Liver (tissue), 9 donors: Measurements from ENCODE around the gene VPS52. TPM values are rescaled to one million over a fixed set of nuclear protein-coding genes. Genes with fewer than 3 reads are reported as not detected.

Experiments used
- DNase-seq: peaks from one replicate; pipeline ENCODE4 v3.0.0-alpha.2; 2017; ENCODE audit warnings: low spot score
- H3K27ac ChIP-seq, 2 donors: one replicate each; pipeline ENCODE4 v1.7.0; 2013; ENCODE audit warnings: inconsistent platforms in 2 of 2, low read length in 2 of 2, control low read depth in 1 of 2, low read depth in 1 of 2, mild to moderate bottlenecking in 1 of 2
- H3K27me3 ChIP-seq, 4 donors: one replicate each; pipeline versions ENCODE4 v1.6.1 to v1.7.0; 2013; ENCODE audit warnings: low read length in 3 of 4, inconsistent platforms in 1 of 4, mild to moderate bottlenecking in 1 of 4, moderate library complexity in 1 of 4; ENCODE audit not compliant: control insufficient read depth in 4 of 4, insufficient read depth in 4 of 4
- H3K36me3 ChIP-seq, 4 donors: one replicate each; pipeline versions ENCODE4 v1.6.1 to v1.7.0; 2013; ENCODE audit warnings: low read length in 3 of 4, mild to moderate bottlenecking in 3 of 4, low read depth in 1 of 4, moderate library complexity in 1 of 4; ENCODE audit not compliant: control insufficient read depth in 4 of 4, insufficient read depth in 3 of 4
- H3K4me1 ChIP-seq, 4 donors: one replicate each; pipeline versions ENCODE4 v1.6.1 to v1.7.0; 2013; ENCODE audit warnings: low read length in 3 of 4, mild to moderate bottlenecking in 3 of 4, moderate library complexity in 1 of 4; ENCODE audit not compliant: control insufficient read depth in 4 of 4, insufficient read depth in 4 of 4
- H3K4me3 ChIP-seq, 3 donors: one replicate each; pipeline versions ENCODE4 v1.6.1 to v1.7.0; 2013; ENCODE audit warnings: low read length in 3 of 3, control low read depth in 1 of 3, low read depth in 1 of 3, mild to moderate bottlenecking in 1 of 3
- H3K9ac ChIP-seq, 2 donors: one replicate each; pipeline ENCODE4 v1.7.0; 2013; ENCODE audit warnings: low read length in 2 of 2, mild to moderate bottlenecking in 2 of 2, moderate library complexity in 2 of 2, control low read depth in 1 of 2, low read depth in 1 of 2
- H3K9me3 ChIP-seq, 4 donors: one replicate each; pipeline versions ENCODE4 v1.6.1 to v1.7.0; 2013; ENCODE audit warnings: low read length in 3 of 4; ENCODE audit not compliant: control insufficient read depth in 4 of 4
- ATF3 ChIP-seq: IDR thresholded peaks from 2 replicates; pipeline ENCODE4 v1.6.1; 2016; ENCODE audit warnings: antibody characterized with exemption
- EGR1 ChIP-seq, 2 donors: IDR thresholded peaks; 2 replicates each; pipeline ENCODE4 v1.6.1; 2016 to 2018; ENCODE audit warnings: antibody characterized with exemption in 2 of 2, low read depth in 2 of 2
- FOXA1 ChIP-seq: IDR thresholded peaks from 2 replicates; pipeline ENCODE4 v1.6.1; 2016; ENCODE audit warnings: antibody characterized with exemption
- FOXA2 ChIP-seq: IDR thresholded peaks from 2 replicates; pipeline ENCODE4 v1.6.1; 2016; ENCODE audit warnings: antibody characterized with exemption
- GABPA ChIP-seq, 2 donors: IDR thresholded peaks in 1 of 2; conservative IDR thresholded peaks in 1 of 2; 2 replicates each; pipeline ENCODE4 v1.6.1; 2016; ENCODE audit warnings: antibody characterized with exemption in 2 of 2, mild to moderate bottlenecking in 1 of 2, moderate library complexity in 1 of 2
- HNF4A ChIP-seq, 2 donors: conservative IDR thresholded peaks; 2 replicates each; pipeline ENCODE4 v1.6.1; 2016; ENCODE audit warnings: antibody characterized with exemption in 2 of 2, mild to moderate bottlenecking in 2 of 2
- HNF4G ChIP-seq: IDR thresholded peaks from 2 replicates; pipeline ENCODE4 v1.6.1; 2016; ENCODE audit warnings: antibody characterized with exemption
- JUND ChIP-seq, 2 donors: IDR thresholded peaks; 2 replicates each; pipeline ENCODE4 v1.6.1; 2016; ENCODE audit warnings: antibody characterized with exemption in 2 of 2
- MAX ChIP-seq: IDR thresholded peaks from 2 replicates; pipeline ENCODE4 v1.6.1; 2016; ENCODE audit warnings: antibody characterized with exemption
- RAD21 ChIP-seq, 2 donors: IDR thresholded peaks; 2 replicates each; pipeline ENCODE4 v1.6.1; 2016; ENCODE audit warnings: antibody characterized with exemption in 2 of 2, mild to moderate bottlenecking in 2 of 2
- REST ChIP-seq: IDR thresholded peaks from 2 replicates; pipeline ENCODE4 v1.6.1; 2016; ENCODE audit warnings: antibody characterized with exemption, mild to moderate bottlenecking
- RXRA ChIP-seq, 2 donors: IDR thresholded peaks; 2 replicates each; pipeline ENCODE4 v1.6.1; 2017 to 2018; ENCODE audit warnings: antibody characterized with exemption in 2 of 2, mild to moderate bottlenecking in 1 of 2
- SP1 ChIP-seq: IDR thresholded peaks from 2 replicates; pipeline ENCODE4 v1.6.1; 2018; ENCODE audit warnings: antibody characterized with exemption, mild to moderate bottlenecking
- TAF1 ChIP-seq: conservative IDR thresholded peaks from 2 replicates; pipeline ENCODE4 v1.6.1; 2016; ENCODE audit warnings: antibody characterized with exemption, mild to moderate bottlenecking
- YY1 ChIP-seq: IDR thresholded peaks from 2 replicates; pipeline ENCODE4 v1.6.1; 2016; ENCODE audit warnings: antibody characterized with exemption, mild to moderate bottlenecking
- ZBTB33 ChIP-seq: IDR thresholded peaks from 2 replicates; pipeline ENCODE4 v1.6.1; 2016; ENCODE audit warnings: antibody characterized with exemption
- WGBS: extraction: QIAGEN DNeasy Blood & Tissue Kit; methylation state at CpG from one replicate; pipeline ENCODE4 v1.1.7; 2013; 5-methylcytosine and 5-hydroxymethylcytosine counted together
- polyA plus RNA-seq, 2 donors: library from polyadenylated mRNA; stranded (reverse) in 1 of 2; unstranded in 1 of 2; fragments of 200-250 nt in 1 of 2; fragments of >200 nt in 1 of 2; fragmentation: Nextera tagmentation in 1 of 2; extraction: Ambion mirVana in 1 of 2; gene quantifications; one replicate each; pipeline versions ENCODE4 v1.2.1 to v1.2.3, GENCODE V29; 2013 to 2015
- total RNA-seq, 2 donors: library from RNA; depleted of rRNA; stranded (reverse); fragments of >200 nt; gene quantifications; one replicate each; pipeline ENCODE4 v1.2.3, GENCODE V29; 2014
- donor health status: healthy.
- donor health status: healthy.
- donor health status: healthy.
- donor health status: healthy.
- donor health status: healthy.

The VPS52 gene
- total and polyA plus RNA-seq, 4 donors: 21.3 to 33.4 (median 25.3) TPM

- TF ChIP-seq RAD21 (IDR thresholded peaks at IDR 0.05) (no peak), EGR1 (IDR thresholded peaks at IDR 0.05; ENCODE audit: low read depth in 2 of 2) (peak in 1 of 2 donors; percentile 21), FOXA1 (no peak), RXRA (IDR thresholded peaks at IDR 0.05) (no peak), TAF1 (no peak), GABPA (IDR thresholded peaks at IDR 0.05 in 1 of 2, conservative IDR thresholded peaks at IDR 0.05 in 1 of 2) (peak; percentile 59 to 88), JUND (IDR thresholded peaks at IDR 0.05) (no peak), ZBTB33 (no peak), MAX (no peak)
Measured at GRCh38 chr6:33208091-33208967, 63.3 kb downstream of the VPS52 start, which contains the start of gene RING1 (continued).

- H3K27ac ChIP-seq: peak overlapping the region; percentile 93 to 94
Measured at GRCh38 chr6:33207552-33208090, 64.1 kb downstream of the VPS52 start.

More at GRCh38 chr6:33207552-33208090, 64.1 kb downstream of the VPS52 start:
- Histone ChIP-seq H3K36me3 (peaks cover 3 to 30% (median 15%) of the 10 kb centered on the region in 4 donors), H3K27me3 (no peaks in the 10 kb centered on the region), H3K4me1 (peaks cover 7 to 40% (median 23%) of the 10 kb centered on the region in 4 donors), H3K4me3 (peak overlapping the region; percentile 68 to 84 (median 80)), H3K9ac (peak overlapping the region; percentile 95 to 96), H3K9me3 (no peaks in the 10 kb centered on the region)
- no peak for DNase-seq
- TF ChIP-seq JUND (IDR thresholded peaks at IDR 0.05) (no peak), HNF4G (no peak), REST (no peak), EGR1 (IDR thresholded peaks at IDR 0.05; ENCODE audit: low read depth in 2 of 2) (no peak), ATF3 (no peak), HNF4A (conservative IDR thresholded peaks at IDR 0.05) (no peak), FOXA2 (no peak), YY1 (no peak), TAF1 (no peak), RXRA (IDR thresholded peaks at IDR 0.05) (no peak), SP1 (no peak)
- WGBS: 2% methylated on average over 29 of the region's 29 CpGs
